ENCODE results near the gene ZC3H12C. TPM values are rescaled to one million over a fixed set of nuclear protein-coding genes. Genes with fewer than 3 reads are reported as not detected.
A peak's percentile ranks its signal among the peaks of the same experiment; 100 is the strongest.

The ZC3H12C gene
- total and polyA plus RNA-seq, 10 of the 15 experiments (the other 5 are each of a cell fraction or from before 2014, with no cell fraction given) = 0.31 to 31.0 (median 3.7) TPM

- peak; percentile 23 to 41 (median 25); a peak in 3 of 6 replicates for TF ChIP-seq CTCF (IDR thresholded peaks at IDR 0.05 in 2 of 3, conservative IDR thresholded peaks at IDR 0.05 in 1 of 3; ENCODE audit: control insufficient read depth in 2 of 3, extremely low read depth in 1 of 3, insufficient read depth in 1 of 3, low read depth in 3 of 3, low read length in 3 of 3)
- TF ChIP-seq BACH1 (IDR thresholded peaks at IDR 0.05; ENCODE audit: borderline replicate concordance) = peak; percentile 48; the same call in 1 of the 2 replicates
- TF ChIP-seq RAD21 (IDR thresholded peaks at IDR 0.05; ENCODE audit: insufficient read depth, low read depth, low read length) = peak; percentile 57
- no peak for TF ChIP-seq FOS (IDR thresholded peaks at IDR 0.05; ENCODE audit: borderline replicate concordance, extremely low read depth, insufficient read length)
- TF ChIP-seq, protein P1, sequence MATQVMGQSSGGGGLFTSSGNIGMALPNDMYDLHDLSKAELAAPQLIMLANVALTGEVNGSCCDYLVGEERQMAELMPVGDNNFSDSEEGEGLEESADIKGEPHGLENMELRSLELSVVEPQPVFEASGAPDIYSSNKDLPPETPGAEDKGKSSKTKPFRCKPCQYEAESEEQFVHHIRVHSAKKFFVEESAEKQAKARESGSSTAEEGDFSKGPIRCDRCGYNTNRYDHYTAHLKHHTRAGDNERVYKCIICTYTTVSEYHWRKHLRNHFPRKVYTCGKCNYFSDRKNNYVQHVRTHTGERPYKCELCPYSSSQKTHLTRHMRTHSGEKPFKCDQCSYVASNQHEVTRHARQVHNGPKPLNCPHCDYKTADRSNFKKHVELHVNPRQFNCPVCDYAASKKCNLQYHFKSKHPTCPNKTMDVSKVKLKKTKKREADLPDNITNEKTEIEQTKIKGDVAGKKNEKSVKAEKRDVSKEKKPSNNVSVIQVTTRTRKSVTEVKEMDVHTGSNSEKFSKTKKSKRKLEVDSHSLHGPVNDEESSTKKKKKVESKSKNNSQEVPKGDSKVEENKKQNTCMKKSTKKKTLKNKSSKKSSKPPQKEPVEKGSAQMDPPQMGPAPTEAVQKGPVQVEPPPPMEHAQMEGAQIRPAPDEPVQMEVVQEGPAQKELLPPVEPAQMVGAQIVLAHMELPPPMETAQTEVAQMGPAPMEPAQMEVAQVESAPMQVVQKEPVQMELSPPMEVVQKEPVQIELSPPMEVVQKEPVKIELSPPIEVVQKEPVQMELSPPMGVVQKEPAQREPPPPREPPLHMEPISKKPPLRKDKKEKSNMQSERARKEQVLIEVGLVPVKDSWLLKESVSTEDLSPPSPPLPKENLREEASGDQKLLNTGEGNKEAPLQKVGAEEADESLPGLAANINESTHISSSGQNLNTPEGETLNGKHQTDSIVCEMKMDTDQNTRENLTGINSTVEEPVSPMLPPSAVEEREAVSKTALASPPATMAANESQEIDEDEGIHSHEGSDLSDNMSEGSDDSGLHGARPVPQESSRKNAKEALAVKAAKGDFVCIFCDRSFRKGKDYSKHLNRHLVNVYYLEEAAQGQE (IDR thresholded peaks at IDR 0.05; ENCODE audit: low read depth, low read length) = no peak
- TF ChIP-seq, protein P2, sequence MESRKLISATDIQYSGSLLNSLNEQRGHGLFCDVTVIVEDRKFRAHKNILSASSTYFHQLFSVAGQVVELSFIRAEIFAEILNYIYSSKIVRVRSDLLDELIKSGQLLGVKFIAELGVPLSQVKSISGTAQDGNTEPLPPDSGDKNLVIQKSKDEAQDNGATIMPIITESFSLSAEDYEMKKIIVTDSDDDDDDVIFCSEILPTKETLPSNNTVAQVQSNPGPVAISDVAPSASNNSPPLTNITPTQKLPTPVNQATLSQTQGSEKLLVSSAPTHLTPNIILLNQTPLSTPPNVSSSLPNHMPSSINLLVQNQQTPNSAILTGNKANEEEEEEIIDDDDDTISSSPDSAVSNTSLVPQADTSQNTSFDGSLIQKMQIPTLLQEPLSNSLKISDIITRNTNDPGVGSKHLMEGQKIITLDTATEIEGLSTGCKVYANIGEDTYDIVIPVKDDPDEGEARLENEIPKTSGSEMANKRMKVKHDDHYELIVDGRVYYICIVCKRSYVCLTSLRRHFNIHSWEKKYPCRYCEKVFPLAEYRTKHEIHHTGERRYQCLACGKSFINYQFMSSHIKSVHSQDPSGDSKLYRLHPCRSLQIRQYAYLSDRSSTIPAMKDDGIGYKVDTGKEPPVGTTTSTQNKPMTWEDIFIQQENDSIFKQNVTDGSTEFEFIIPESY (IDR thresholded peaks at IDR 0.05) = no peak
- no peak for TF ChIP-seq LARP7 (IDR thresholded peaks at IDR 0.05)
- TF ChIP-seq RUNX3 (IDR thresholded peaks at IDR 0.05; ENCODE audit: low read length) = no peak
- no peak for TF ChIP-seq NFXL1 (IDR thresholded peaks at IDR 0.05; ENCODE audit: borderline replicate concordance)
- TF ChIP-seq, protein P3, sequence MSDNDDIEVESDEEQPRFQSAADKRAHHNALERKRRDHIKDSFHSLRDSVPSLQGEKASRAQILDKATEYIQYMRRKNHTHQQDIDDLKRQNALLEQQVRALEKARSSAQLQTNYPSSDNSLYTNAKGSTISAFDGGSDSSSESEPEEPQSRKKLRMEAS (IDR thresholded peaks at IDR 0.05; ENCODE audit: low read depth, low read length) = no peak
- TF ChIP-seq SMAD5 (IDR thresholded peaks at IDR 0.05; ENCODE audit: low read depth) = no peak
- no peak for TF ChIP-seq NR2C1 (IDR thresholded peaks at IDR 0.05)
- peak; percentile 35; the same call in 1 of the 2 replicates for TF ChIP-seq SMC3 (IDR thresholded peaks at IDR 0.05; ENCODE audit: borderline replicate concordance, low read length)
- TF ChIP-seq E2F4 (IDR thresholded peaks at IDR 0.05; ENCODE audit: low read depth, low read length) = no peak
- TF ChIP-seq, protein P4, sequence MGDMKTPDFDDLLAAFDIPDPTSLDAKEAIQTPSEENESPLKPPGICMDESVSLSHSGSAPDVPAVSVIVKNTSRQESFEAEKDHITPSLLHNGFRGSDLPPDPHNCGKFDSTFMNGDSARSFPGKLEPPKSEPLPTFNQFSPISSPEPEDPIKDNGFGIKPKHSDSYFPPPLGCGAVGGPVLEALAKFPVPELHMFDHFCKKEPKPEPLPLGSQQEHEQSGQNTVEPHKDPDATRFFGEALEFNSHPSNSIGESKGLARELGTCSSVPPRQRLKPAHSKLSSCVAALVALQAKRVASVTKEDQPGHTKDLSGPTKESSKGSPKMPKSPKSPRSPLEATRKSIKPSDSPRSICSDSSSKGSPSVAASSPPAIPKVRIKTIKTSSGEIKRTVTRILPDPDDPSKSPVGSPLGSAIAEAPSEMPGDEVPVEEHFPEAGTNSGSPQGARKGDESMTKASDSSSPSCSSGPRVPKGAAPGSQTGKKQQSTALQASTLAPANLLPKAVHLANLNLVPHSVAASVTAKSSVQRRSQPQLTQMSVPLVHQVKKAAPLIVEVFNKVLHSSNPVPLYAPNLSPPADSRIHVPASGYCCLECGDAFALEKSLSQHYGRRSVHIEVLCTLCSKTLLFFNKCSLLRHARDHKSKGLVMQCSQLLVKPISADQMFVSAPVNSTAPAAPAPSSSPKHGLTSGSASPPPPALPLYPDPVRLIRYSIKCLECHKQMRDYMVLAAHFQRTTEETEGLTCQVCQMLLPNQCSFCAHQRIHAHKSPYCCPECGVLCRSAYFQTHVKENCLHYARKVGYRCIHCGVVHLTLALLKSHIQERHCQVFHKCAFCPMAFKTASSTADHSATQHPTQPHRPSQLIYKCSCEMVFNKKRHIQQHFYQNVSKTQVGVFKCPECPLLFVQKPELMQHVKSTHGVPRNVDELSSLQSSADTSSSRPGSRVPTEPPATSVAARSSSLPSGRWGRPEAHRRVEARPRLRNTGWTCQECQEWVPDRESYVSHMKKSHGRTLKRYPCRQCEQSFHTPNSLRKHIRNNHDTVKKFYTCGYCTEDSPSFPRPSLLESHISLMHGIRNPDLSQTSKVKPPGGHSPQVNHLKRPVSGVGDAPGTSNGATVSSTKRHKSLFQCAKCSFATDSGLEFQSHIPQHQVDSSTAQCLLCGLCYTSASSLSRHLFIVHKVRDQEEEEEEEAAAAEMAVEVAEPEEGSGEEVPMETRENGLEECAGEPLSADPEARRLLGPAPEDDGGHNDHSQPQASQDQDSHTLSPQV (IDR thresholded peaks at IDR 0.05) = peak; percentile 44; the same call in 1 of the 2 replicates
- no peak for TF ChIP-seq SRF (IDR thresholded peaks at IDR 0.05; ENCODE audit: low read depth in 2 of 2, low read length in 2 of 2)
Measured at GRCh38 chr11:110098645-110099044, 5.5 kb downstream of the ZC3H12C start (continued).
